ENCODE data around the gene SOCS7.

Gene SOCS7

DNA sequence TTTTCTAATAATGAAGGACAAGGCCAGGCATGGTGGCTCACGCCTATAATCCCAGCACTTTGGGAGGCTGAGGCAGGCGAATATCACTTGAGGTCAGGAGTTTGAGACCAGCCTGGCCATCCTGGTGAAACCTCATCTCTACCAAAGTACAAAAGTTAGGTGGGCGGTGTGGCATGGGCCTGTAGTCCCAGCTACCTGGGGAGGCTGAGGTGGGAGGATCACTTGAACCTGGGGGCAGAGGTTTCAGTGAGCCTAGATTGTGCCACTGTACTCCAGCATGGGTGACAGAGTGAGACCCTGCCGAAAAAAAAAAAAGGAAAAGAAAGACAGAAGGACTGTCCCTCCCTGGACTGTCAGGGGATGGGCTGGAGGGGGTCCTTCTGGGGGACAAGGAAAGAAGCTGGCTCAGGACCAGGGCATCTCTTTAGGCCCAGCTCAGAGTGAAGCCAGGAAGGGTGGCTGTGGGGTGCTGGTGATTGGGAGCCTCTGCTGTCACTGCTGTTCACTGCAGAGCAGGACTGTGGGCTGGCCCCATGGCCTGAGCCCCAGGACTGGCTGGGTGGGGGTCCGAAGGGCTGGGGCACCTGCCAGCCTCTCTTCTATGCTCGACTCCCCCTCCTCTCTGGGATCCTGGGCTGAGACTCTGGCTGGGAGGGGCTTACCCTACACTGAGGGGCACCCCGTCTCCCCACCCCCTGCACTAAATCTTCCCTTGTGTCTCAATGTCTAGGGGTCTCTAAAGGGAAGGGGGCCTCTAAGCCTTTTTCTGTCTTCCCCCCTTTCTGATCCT lies 75.7 kb downstream of the SOCS7 start:
- H2BK120ac ChIP-seq (ENCODE audit: low read depth, low read length), result no peak overlapping the region
- H3K9ac ChIP-seq (ENCODE audit: low read length), result peak overlapping the region; percentile 90
- H3K23ac ChIP-seq (ENCODE audit: low read length in 2 of 2), result no peak overlapping the region
- peak overlapping the region; percentile 81 for H3K27ac ChIP-seq (ENCODE audit: low read length, poor library complexity, severe bottlenecking)
- DNase-seq, result no peak
- peaks cover 0 to 14% of the 10 kb centered on the region in 2 experiments for H3K36me3 ChIP-seq (ENCODE audit: control insufficient read depth in 1 of 2, insufficient read depth in 2 of 2, low read depth in 1 of 2, low read length in 2 of 2)
- peaks cover 50% of the 10 kb centered on the region for H3K4me1 ChIP-seq (ENCODE audit: control insufficient read depth, insufficient read depth, low read depth, low read length)
- peak overlapping the region in 1 of 2 experiments; percentile 80 for H3K14ac ChIP-seq (ENCODE audit: low read length in 2 of 2)
- H3K4ac ChIP-seq (ENCODE audit: low read depth in 1 of 2, low read length in 2 of 2), result peak overlapping the region; percentile 22 to 37
- peak overlapping the region; percentile 62 for H4K8ac ChIP-seq (ENCODE audit: low read length)
- H3K18ac ChIP-seq (ENCODE audit: low read depth in 1 of 2, low read length in 2 of 2), result peak overlapping the region; percentile 23 to 75
- H3K27me3 ChIP-seq (ENCODE audit: control insufficient read depth in 1 of 2, insufficient read depth in 1 of 2, low read length in 2 of 2), result peaks cover 0 to 5% of the 10 kb centered on the region in 2 experiments
- H2AK5ac ChIP-seq (ENCODE audit: low read length, severe bottlenecking), result peak overlapping the region; percentile 12
- peak overlapping the region; percentile 83 for H2AFZ ChIP-seq (ENCODE audit: low read depth, low read length)
- WGBS, result 91% methylated on average over 7 of the region's 7 CpGs
- peak overlapping the region; percentile 54 to 81 for H3K4me3 ChIP-seq (ENCODE audit: insufficient read depth in 1 of 2, low read depth in 1 of 2, low read length in 2 of 2)
- no peaks in the 10 kb centered on the region for H3K9me3 ChIP-seq (ENCODE audit: control insufficient read depth, low read length)
- no peaks in the 10 kb centered on the region for H3K79me1 ChIP-seq (replicated peaks; ENCODE audit: low read length, poor library complexity, severe bottlenecking)
- no peak overlapping the region for H2BK5ac ChIP-seq (ENCODE audit: low read depth, low read length, poor library complexity, severe bottlenecking)
- H2BK12ac ChIP-seq (ENCODE audit: low read length in 2 of 2), result peak overlapping the region; percentile 22 to 33
- peak overlapping the region; percentile 55 for H2BK15ac ChIP-seq (ENCODE audit: low read depth, poor library complexity, severe bottlenecking)
- H4K91ac ChIP-seq (ENCODE audit: low read length), result peak overlapping the region; percentile 71
- H3K4me2 ChIP-seq (ENCODE audit: low read length, poor library complexity, severe bottlenecking), result peak overlapping the region; percentile 54

DNA sequence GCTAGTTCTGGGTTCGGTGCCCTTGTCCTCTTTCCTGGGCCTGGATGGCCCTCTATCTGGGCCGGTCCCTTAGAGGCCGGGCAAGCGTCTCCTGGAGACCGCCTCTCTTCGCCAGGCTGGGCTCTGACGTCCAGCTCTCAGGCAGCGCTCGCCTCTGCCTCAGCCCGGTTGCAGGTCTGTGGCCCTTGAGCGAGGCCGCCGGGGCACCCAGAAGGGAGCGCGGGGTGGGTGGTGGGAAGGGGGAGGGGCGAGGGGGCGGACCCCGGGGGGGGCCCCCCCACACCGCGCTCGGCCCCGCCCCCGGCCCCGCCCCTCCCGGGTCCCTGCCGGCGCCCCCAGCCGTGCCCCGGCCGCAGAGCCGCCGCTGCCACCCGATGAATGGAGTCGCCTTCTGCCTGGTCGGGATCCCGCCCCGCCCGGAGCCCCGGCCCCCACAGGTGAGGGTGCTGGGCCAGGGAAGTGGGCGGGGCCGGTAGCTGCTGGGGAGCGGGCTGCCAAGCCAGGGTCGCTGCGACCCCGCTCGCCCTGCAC lies 76.5 kb downstream of the SOCS7 start, which contains the start of gene ARHGAP23:
ARHGAP23 (plus strand) TSS at position 353 of the 531 bp plus-strand sequence; CDS start at position 375, 22 bp downstream.
- under 1% methylated on average over 22 of the region's 46 CpGs for WGBS

DNA sequence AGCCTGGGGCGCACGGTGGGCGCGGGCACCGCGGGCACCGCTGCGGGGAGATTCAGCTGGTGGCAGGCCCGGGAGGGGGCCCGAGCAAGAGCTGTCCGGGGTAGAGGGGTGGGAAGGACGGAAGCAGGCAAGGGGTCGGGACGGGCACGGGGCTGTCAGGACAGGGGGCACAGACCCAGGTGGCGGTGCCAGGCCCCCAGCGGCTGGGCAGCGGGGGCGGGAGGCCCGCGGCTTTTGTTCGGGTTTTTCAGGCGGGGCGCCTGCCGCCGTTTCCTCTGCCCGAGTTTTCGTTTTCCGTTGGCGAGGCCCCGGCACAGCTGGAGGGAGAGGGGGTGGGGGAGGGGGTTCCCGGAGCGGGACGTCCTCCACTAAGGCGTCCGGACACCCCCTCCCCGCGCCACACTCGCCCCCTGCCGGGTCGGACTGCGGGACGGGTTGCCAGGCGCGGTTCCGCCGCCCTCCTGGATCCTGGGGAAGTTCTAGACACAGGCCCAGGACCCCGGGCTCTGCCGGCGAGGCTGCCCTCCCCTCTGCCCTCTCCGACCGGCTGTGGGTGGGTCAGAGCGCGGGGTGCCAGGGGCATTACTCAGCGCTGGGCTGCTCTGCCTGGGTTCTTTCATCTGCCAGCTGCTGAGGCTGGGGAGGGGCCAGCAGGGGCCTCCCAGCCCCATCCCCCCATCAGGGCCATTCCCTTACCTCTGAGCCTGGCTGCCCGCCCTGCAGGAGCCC lies 77.2 kb downstream of the SOCS7 start:
- Histone ChIP-seq H3K23ac (ENCODE audit: low read length in 2 of 2) (peak overlapping the region in 1 of 2 experiments; percentile 87), H3K14ac (ENCODE audit: low read length in 2 of 2) (peak overlapping the region in 1 of 2 experiments; percentile 63), H4K8ac (ENCODE audit: low read length) (peak overlapping the region; percentile 75), H3K9me3 (ENCODE audit: control insufficient read depth, low read length) (no peaks in the 10 kb centered on the region), H2BK15ac (ENCODE audit: low read depth, poor library complexity, severe bottlenecking) (peak overlapping the region; percentile 89), H4K91ac (ENCODE audit: low read length) (peak overlapping the region; percentile 87), H2BK120ac (ENCODE audit: low read depth, low read length) (peak overlapping the region; percentile 90), H2BK12ac (ENCODE audit: low read length in 2 of 2) (peak overlapping the region; percentile 55 to 75), H3K79me1 (replicated peaks; ENCODE audit: low read length, poor library complexity, severe bottlenecking) (peaks cover 1% of the 10 kb centered on the region), H3K9ac (ENCODE audit: low read length) (peak overlapping the region; percentile 83), H3K18ac (ENCODE audit: low read depth in 1 of 2, low read length in 2 of 2) (peak overlapping the region; percentile 94 to 95), H2BK5ac (ENCODE audit: low read depth, low read length, poor library complexity, severe bottlenecking) (peak overlapping the region; percentile 94), H2AFZ (ENCODE audit: low read depth, low read length) (peak overlapping the region; percentile 10), H3K4me3 (ENCODE audit: insufficient read depth in 1 of 2, low read depth in 1 of 2, low read length in 2 of 2) (peak overlapping the region; percentile 85 to 88), H3K36me3 (ENCODE audit: control insufficient read depth in 1 of 2, insufficient read depth in 2 of 2, low read depth in 1 of 2, low read length in 2 of 2) (peaks cover 0 to 20% of the 10 kb centered on the region in 2 experiments), H3K4me1 (ENCODE audit: control insufficient read depth, insufficient read depth, low read depth, low read length) (peaks cover 54% of the 10 kb centered on the region), H3K27ac (ENCODE audit: low read length, poor library complexity, severe bottlenecking) (peak overlapping the region; percentile 92), H3K27me3 (ENCODE audit: control insufficient read depth in 1 of 2, insufficient read depth in 1 of 2, low read length in 2 of 2) (no peaks in the 10 kb centered on the region), H3K4ac (ENCODE audit: low read depth in 1 of 2, low read length in 2 of 2) (peak overlapping the region; percentile 95 to 98), H2AK5ac (ENCODE audit: low read length, severe bottlenecking) (peak overlapping the region; percentile 33), H3K4me2 (ENCODE audit: low read length, poor library complexity, severe bottlenecking) (peak overlapping the region; percentile 93)
- peak; percentile 74 for DNase-seq
- WGBS, result 2% methylated on average over 36 of the region's 56 CpGs

More for the DNA sequence above, 76.5 kb downstream of the SOCS7 start, which contains the start of gene ARHGAP23:
- peak; percentile 80 for DNase-seq
- Histone ChIP-seq H2BK15ac (ENCODE audit: low read depth, poor library complexity, severe bottlenecking) (peak within 1 kb of the TSS; percentile 89), H3K79me1 (replicated peaks; ENCODE audit: low read length, poor library complexity, severe bottlenecking) (no peaks in the 10 kb centered on the region), H3K27me3 (ENCODE audit: control insufficient read depth in 1 of 2, insufficient read depth in 1 of 2, low read length in 2 of 2) (no peaks in the 10 kb centered on the region), H3K9ac (ENCODE audit: low read length) (peak within 1 kb of the TSS; percentile 90), H3K4me3 (ENCODE audit: insufficient read depth in 1 of 2, low read depth in 1 of 2, low read length in 2 of 2) (peak within 1 kb of the TSS; percentile 85 to 88), H3K18ac (ENCODE audit: low read depth in 1 of 2, low read length in 2 of 2) (peak within 1 kb of the TSS; percentile 94 to 95), H2BK5ac (ENCODE audit: low read depth, low read length, poor library complexity, severe bottlenecking) (peak within 1 kb of the TSS; percentile 94), H3K9me3 (ENCODE audit: control insufficient read depth, low read length) (no peaks in the 10 kb centered on the region), H3K23ac (ENCODE audit: low read length in 2 of 2) (peak within 1 kb of the TSS in 1 of 2 experiments; percentile 87), H3K4ac (ENCODE audit: low read depth in 1 of 2, low read length in 2 of 2) (peak within 1 kb of the TSS; percentile 95 to 98), H3K27ac (ENCODE audit: low read length, poor library complexity, severe bottlenecking) (peak within 1 kb of the TSS; percentile 92), H3K4me2 (ENCODE audit: low read length, poor library complexity, severe bottlenecking) (peak within 1 kb of the TSS; percentile 93), H4K91ac (ENCODE audit: low read length) (peak within 1 kb of the TSS; percentile 87), H4K8ac (ENCODE audit: low read length) (peak within 1 kb of the TSS; percentile 75), H2BK120ac (ENCODE audit: low read depth, low read length) (peak within 1 kb of the TSS; percentile 90), H3K36me3 (ENCODE audit: control insufficient read depth in 1 of 2, insufficient read depth in 2 of 2, low read depth in 1 of 2, low read length in 2 of 2) (peaks cover 0 to 14% of the 10 kb centered on the region in 2 experiments), H2AFZ (ENCODE audit: low read depth, low read length) (peak within 1 kb of the TSS; percentile 83), H2AK5ac (ENCODE audit: low read length, severe bottlenecking) (peak within 1 kb of the TSS; percentile 33), H3K4me1 (ENCODE audit: control insufficient read depth, insufficient read depth, low read depth, low read length) (peaks cover 50% of the 10 kb centered on the region), H3K14ac (ENCODE audit: low read length in 2 of 2) (peak within 1 kb of the TSS in 1 of 2 experiments; percentile 80), H2BK12ac (ENCODE audit: low read length in 2 of 2) (peak within 1 kb of the TSS; percentile 55 to 75)
